Activated T-cell treated with anti-CD3 and anti-CD28 coated beads for 24 hours (primary cell): ENCODE results near the gene PSKH1.
"Not testable (repeated sequence)": the region's sequence is repeated elsewhere in the genome, so short reads cannot be mapped to it uniquely, and the experiment has no call there.

Experiments used
- DNase-seq: peaks from one replicate; pipeline ENCODE4 v3.0.0-alpha.2; 2020; ENCODE audit warnings: low read depth

PSKH1 gene

DNA sequence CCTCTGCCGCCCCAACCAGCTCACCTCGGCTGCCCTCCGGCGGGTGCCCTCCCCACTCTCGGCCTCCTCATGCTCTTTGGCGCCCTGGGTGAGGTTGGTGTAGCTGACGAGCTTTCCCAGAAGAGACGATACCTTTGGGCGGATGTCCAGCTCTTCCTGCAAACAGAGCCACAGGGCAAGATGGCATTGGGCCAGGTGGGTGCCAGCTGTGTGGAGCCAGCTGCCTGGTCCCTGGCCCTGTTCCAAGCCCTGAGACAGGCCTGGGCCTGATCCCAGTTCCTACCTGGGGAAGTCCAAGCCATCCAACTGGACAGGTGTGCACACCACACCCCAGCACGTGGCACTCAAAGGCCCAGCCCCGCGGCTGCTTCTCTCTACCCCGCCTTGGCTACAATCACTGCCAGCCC, 68.5 kb downstream of the PSKH1 start:
- DNase-seq: no peak

DNA sequence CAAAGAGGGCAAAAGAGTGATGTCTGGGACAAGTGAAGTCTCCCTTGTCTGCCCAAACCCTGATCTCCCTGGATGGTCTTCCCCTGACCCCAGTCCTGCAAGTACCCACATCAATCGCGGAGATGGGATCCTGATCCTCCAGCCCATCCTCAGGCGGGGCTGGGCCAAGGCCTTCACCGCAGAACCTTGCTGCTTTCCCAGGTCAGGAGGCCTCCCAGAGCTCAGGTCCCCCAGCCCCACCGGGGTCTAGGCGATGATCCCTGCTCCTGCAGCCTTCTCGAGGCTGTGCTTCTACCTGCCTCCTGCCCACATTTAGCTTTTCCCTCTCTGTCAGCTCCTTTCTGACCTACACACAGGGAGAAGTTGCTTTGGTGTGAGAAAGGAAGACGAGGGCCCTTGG, 69.1 kb downstream of the PSKH1 start:
- no peak for DNase-seq

DNA sequence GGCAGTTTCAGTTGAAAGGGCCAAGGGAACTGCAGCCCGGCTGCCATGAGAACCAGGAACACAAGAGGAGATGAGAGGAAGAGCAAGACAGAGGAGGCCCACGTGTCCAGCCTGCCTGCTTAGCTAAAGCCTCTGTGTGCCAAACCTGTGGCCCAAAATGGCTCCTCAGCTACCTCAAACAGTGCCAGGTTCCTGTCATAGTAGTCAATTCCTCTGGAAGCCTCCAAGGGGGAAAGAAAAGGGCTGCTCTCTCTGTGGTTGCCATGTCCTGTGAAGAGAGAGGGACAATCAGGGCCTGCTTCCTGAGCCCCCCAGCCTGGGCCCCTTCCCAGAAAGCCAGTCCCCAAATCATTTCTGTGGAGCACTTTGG, 70.2 kb downstream of the PSKH1 start:
- no peak for DNase-seq

DNA sequence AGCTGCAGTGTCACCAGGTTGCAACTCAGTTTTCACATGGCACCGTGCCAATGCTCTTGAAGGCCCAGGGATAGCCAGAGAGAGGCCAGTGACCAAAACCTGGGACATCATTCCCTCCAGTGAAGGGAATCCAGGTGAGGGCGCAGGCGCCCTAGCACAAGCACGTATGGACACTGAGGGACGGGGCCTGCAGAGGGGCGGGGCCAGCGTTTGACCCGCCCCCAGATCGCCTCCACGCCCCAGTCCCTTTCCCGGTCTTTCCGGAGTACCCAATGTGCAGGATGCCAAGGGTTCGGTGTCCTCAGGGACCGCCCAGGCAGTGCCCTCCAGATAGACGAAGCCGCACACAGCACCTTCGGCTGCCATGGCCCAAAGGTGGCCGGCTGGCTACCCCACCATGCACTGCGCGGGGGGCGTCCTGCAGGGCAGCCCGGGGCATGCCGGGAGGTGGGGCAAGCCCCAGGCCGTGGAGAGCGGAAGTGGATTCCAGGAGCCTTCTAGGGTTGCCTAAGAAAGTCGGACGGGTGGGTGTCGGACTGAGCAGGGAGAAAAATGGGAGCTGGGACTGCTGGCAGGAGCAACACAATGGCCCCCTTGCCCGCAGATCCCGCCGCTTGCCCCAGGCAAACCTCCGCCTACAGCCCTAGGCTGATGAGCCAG, 70.7 kb downstream of the PSKH1 start:
- no peak for DNase-seq

DNA sequence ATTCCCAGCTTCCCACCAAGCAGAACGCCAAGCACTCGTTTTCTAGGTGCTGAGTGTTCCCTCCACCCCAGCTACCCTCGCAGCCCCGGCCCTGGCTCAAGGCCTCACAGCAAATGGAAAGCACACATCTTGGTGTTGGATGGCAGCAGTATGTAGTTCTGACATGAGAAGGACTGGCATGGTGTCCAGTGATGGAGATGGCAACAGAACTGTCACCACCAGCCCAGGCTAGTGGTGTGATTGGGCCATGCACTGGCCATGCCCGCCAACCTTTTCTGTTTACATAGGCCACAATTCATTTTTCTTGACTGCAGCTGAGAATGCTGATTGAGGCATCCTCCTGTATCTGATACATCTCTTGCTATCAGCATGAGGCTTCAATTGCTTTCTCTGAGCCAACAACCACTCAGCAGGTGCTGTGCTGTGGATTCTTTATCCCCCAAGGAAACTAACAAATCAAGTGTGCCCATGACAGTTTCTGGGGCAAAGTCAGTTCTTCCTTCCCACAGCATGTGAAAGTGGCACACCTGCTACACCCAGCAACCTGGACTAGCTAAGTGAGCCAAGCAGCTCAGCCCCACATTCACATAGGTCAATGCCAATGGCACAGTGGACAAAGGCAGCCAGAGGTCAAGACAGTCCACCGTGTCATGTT, 71.5 kb downstream of the PSKH1 start:
- DNase-seq: no peak

DNA sequence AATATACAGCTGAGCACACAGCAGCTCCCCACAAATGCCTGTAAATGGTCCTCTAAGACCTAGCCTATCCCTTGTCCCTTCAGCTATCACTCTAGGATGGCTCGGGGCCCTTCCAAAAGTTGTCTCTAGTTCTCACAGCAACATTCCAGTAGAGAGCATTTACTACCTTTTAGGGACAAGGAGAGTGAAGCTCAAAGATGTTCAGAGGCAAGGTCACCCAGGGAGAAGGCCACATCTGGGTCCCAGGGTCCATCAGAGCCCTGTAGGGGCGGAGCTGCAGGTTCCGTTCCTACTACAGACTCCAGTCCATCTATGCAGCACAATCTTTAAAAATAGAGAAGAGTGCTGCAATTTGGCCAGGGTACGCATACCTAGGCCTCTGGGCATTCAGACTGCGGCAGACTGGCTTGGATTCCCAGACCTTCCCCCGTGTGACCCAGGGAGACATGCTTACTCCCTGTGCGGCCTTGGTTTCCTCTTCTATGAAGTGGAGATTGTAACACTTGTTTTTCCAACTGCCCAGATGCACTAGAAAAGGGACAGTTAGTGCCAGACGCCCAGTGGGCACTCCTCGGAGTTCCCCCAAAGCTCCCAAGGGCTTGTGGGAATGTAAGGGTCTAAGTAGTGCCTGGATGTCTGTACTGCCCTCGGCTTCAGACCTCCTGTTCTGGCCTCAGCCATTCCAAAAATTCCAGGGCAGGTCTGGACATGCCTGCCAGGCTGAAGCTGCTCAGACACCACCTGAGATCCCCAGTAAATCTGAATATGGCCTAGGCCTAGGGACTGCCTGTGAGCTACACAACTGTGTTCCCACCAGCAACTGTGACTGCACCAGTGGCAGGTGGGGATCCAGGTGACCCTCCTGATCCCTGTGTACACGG, 72.9 kb downstream of the PSKH1 start:
- no peak for DNase-seq

DNA sequence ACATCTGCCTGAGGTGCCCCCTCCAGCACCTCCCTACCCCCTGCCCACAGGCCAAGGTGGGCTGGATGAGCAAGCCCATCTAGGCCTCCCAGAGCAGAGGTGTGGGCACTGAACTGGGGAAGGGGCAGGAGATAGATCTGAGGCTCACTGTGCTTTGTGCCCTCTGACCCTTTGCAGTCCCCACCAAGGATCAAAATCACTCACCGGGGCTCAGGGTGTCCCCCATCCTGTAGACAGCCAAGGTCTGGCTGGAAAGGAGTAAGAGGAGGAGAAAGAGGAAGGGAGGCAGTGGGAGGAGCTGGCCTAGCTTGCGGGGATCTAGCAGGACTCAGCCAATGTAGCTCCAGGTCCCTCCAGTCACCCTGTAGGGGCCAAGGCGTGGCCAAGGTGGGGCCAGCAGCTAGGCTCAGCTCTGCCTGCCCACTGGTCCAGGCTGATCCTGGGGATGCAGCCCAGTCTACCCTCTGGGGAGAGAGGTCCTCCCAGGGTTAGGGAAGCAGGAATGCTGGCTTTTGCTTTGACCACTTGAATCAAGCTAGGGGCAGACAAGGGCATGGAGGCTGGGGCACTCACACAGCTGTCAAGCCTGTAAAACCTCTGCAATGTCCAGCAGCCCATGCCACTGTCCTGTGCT, 73.6 kb downstream of the PSKH1 start:
- no peak for DNase-seq

DNA sequence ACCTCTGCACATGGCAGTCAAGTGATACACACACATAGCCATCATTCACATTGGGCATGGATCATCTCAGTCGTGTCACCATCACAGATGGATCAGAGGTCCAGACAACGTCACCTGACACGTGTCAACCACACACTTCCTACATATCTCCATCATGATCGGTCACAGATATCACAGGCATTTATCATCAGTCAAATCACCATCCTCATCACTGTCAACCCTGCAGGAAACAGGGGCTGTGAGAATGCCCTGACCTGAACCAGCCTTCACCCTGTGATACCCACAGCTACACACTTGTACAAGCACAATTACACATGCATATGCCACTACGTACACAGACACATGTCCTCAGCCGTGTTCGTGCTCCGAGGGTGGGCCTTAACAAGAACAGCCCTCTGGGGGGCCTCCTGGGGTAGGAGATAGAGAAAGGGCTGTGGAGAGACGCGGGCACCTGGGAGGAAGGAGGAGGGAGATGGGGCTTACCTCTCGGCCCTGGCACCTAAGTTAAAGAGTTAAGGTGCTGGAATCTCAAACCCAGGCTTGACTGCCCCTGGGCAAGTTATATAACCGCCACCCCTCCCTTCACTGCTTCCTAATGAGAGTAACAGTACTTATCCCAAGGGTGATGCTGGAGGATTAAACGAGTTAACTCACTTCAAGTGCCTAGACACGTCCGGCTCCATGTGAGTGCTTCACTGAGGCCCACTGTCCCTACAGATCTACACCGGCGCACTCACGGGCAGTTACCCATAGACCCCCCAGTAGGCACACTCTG, 74.3 kb downstream of the PSKH1 start:
- DNase-seq: peak; percentile 9

DNA sequence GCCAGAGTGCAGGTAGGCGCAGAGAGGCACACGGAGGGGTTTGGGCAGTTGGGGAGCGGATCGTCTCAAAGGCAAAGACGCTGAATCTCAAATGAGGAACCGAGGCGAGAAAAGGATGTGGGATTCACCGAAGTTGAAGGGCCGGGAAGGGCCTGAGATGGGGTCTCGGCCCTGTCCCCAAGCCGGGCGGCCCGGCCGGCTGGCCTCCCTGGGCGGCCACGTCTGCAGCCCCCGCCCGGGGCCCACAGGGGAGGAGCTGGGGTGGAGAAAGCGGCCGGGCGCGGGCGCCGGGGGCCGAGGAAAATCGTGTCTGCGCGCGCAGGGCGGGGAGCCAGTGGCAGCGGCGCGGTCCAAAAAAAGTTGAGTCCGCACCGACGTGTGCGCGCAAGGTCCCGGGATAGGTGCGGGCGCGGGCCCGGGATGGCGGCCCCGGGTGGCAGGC, 74.9 kb downstream of the PSKH1 start:
- DNase-seq: no peak

DNA sequence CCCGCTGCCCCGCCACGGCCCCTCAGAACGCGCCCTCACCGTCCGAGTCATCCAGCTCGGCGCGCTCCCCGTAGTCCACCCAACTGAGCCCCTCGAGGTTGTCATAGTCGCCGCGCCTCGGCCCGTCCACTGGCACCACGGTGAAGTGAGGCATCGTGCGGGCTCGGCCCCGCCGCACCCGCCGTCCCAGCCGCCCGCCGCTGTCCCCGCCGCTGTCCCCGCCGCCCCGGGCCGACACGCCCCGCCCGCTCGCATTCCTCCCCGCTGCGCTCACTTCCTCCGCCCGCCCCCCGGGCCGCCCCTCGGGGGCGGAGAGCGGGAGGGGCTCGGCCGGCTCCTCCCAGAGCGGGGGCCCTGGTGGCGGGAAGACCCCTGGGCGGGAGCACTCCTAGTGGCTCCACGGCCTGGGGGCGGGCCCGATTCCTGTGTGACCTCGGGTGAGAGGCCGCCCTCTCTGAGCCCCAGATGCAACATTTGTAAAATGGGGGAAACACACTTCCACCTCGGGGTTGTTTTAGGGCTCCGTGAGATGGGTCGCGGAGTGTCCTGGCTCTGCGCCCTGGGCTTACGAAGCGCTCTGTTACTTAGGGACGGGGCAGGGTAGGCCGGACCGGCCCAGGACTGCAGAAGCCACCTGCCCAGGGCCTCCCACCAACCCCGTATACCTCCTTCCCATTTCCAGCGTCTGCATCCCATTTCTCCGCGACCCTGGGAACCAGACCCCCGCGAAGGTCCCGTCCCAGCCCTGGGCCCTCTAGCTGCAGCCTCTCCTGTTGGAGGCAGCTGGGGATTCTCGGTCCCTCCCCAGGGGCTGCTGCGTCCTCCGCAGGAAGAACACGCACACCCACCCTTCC, 75.6 kb downstream of the PSKH1 start, which contains the start of gene SLC12A4:
TSS of gene SLC12A4 (minus strand) at position 238 of the 854 bp plus-strand sequence. CDS start at position 154, 84 bp downstream.
- peak; percentile 89 for DNase-seq

DNA sequence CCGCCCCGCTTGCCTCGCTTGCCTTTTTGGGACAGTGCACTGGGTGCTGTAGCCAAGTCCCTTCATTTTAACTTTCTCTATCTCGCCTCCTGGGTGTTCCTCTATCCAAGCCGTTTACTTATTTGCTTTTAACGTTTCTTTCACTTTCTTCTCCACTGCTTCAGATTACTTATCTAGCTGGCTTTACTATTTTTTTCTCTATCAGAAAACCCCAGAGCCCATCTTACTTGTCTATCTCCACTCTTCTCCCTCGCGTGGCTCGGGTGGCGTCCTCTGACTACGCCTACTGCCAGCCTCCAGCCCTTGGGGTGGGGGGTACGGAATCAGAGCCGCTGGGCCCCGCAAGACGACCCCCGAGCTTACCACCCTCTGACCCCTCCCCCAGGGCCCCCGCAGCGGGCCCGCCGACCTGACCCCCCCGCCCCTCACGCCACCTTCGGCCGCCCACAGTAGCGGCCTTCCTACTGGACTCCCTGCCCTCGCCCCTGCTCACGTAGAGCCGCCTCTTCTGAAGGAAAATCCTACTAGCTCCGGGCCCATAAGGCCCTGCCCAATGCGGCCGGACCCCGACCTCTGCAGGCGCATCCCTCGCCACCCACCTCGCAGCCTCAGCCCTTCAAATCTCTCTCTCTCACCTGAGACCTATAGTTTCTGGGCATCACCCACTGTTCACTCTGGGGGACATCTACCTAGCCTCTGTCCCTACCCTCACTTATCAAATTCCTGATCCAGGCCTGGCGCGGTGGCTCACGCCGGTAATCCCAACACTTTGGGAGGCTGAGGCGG, 76.4 kb downstream of the PSKH1 start:
- DNase-seq: no peak

DNA sequence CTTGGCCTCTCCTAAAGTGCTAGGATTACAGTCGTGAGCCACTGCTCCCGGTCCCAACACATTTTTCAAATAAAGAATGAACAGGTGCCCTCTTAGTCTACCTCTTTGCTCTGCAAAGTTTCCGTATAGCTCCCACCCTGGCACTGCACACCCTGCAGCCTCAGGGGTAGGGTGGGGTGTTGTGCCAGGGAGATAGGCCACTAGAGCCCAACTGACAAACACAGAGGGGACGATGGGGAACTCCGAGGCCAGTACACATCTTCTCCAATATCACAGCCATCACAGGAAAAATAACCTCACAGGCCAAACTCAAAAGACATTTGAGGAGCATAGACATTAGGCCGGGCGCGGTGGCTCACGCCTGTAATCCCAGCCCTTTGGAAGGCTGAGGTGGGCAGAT, 78.1 kb downstream of the PSKH1 start:
- DNase-seq: no peak

DNA sequence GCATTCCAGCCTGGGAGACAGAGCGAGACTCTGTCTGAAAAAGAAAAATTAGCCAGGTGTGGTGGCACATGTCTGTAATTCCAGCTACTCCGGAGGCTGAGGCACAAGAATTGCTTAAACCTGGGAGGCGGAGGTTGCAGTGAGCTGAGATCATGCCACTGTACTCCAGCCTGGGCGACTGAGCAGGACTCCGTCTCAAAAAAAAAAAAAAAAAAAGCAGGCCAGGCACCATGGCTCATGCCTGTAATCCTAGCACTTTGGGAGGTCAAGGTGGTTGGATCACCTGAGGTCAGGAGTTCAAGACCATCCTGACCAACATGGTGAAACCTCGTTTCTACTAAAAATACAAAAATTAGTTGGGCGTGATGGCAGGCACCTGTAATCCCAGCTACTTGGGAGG, 79.2 kb downstream of the PSKH1 start:
- not testable (repeated sequence) for DNase-seq

DNA sequence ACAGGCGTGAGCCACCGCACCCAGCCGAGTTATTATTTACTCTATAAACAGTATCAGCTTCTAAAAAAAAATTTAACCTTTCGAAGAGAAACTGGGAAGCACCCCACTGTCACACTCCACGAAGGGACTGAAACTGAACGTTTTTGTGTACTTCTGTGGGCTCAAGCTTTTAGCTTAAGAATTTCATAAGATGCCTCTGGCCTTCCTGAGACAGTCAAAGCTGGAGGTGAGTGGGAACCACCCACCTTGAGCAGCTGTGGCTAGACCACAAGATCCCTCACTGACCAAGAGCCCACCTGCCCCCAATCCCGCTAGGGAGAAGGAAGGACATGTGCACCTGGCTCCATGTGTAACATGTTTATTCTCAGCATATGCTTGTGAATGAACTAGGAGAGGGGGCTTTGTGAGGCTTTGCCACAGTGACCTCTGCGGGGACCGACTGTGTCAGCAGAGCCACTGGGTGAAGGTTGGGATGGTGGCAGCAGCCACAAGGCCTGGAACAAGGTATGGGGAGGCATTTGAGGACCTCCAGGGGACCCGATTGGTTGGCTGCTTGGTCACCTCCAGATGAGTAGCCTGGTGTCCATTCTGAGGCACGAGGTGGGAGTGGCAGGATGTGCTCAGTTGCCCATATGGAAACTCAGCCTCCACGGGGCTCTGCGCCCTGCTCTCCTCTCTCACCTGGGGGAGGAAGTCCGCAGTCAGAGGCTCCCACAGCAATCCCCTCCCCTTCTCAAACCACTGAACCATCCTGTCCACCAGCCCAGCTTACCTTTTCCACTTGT, 82.5 kb downstream of the PSKH1 start:
- DNase-seq: no peak

DNA sequence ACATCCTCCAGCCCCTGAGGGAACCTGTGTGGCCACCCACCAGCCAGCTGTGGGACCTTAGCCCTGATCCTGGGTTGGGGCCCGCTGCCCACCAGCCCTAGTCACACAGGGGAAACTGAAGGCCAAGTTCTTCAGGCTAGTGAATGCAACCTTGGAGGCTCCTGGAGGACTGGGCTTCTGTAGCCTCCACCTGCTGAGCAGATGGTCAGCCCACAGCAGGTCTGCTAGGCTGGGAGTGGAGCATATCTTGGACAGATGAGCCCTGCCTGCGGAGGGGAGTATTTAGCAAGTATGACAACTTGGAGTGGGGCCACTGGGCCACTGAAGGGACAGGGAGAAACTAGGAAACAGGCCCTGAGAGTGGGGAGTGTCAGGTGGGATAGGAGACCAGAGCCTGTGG, 83.2 kb downstream of the PSKH1 start:
- no peak for DNase-seq

DNA sequence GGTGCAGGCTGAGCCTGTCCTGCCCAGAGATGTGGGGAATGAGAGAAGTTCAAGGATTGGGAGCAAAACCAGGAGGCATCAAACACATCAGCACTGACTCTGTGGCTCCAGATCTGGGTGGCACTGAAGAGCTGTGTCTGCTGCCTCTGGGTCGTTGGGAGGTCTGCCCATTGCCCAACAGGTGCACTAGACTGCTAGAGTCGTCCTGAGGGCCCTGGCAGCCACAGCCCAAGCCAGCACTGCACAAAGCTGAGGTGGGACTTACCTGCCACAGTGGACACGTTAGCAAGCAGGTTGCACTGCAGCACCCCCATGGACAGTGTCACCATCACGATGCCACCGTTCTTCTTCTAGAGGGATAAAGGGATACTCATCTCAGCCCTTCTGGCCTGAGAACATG, 84.0 kb downstream of the PSKH1 start:
- no peak for DNase-seq

DNA sequence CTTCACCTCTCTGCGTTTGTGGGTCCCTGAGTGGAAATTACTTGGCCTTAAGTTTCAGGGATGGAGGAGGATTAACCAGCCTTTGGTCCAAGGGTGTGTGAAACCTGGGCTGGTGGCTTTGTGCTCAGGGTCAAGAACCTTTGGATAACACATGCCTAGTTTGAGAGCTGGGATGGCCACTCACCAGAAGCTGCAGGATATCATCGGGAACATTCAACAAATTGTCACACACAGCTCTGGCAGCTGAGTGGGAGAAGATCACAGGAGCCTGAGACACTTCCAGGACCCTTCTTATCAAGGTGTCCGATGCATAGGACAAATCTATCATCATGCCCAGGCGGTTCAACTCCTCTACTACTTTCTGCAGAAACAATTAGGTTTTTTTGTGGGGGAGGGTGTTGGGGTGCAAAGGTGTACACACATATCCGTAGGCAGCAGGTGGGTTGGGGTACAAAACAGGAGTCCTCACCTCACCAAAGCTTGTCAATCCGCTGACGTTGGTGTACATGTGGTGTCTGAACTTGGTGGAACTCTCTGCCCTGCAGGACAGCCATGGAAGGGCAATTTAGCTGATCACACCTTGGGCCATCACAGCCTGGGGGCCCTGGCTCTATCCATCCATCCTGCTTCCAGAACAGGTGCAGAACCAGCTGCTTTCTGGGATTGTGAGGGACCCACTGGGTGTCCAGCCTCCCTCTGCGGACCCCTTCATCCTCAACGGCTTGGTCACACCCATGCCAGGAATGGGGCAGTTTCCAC, 84.6 kb downstream of the PSKH1 start:
- DNase-seq: no peak
